NCI-H510A (cell line): ENCODE measurements around the gene SCP2.

Experiments used
- DNase-seq: peaks from one replicate; lab custom pipeline; 2025; lab: John Stamatoyannopoulos, UW

Gene SCP2, protein sequence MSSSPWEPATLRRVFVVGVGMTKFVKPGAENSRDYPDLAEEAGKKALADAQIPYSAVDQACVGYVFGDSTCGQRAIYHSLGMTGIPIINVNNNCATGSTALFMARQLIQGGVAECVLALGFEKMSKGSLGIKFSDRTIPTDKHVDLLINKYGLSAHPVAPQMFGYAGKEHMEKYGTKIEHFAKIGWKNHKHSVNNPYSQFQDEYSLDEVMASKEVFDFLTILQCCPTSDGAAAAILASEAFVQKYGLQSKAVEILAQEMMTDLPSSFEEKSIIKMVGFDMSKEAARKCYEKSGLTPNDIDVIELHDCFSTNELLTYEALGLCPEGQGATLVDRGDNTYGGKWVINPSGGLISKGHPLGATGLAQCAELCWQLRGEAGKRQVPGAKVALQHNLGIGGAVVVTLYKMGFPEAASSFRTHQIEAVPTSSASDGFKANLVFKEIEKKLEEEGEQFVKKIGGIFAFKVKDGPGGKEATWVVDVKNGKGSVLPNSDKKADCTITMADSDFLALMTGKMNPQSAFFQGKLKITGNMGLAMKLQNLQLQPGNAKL

DNA sequence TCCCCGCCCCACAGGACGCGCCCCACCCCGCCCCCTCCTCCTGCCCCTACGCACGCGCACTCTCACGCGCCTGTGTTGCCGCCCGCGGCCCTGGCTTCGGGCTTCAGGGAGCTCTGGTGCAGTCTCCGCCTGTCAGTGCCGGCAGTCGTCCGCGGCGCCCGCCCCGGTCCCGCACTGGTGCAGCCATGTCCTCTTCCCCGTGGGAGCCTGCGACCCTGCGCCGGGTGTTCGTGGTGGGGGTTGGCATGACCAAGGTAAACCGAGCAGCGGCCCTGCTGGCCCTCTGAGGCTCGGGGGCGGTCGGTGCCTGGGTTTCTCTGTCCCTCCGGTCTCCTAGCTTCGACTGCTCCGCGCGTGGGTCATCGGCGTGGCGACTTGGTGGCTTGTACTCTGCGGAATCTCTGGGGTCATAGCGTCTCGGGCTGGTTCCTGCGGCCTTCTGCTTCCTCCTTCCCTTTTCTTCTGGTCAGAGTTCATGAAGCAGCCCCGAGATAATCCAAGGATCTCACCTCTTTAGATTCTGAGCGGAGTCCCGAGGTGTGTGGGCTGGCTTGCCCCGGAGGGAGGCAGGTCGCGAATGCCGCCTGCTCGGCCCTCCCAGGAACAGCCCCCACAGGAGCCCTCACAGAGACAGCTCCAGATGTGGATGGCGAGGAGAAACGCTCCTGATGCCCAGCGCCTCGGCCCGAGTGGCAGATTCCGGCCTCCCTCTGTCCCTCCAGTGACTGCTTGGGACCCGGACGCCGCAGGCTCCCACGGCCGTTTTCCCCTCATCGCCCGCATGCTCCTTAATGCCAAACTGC, at the start of gene SCP2:
Gene SCP2 (plus strand): TSS at position 65 of the 803 bp plus-strand sequence. CDS start 121 bp downstream, at position 186.
- DNase-seq: peak; percentile 55

DNA sequence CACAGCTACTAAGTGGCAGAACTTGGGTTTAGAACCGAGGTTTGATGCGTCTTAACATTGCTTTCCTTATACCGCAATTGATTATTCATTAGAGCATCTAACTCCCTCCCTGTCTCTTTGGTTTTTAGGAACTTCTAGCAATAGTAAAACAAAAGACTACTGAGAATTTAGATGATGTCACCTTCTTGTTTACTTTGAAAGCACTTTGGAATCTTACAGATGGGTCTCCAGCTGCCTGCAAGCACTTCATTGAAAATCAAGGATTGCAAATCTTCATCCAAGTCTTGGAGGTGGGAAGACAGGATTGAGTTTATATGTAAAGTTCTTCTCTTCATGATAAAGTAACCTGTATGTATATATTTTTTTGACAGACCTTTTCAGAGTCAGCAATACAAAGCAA, 49.5 kb upstream of the SCP2 start:
- DNase-seq: no peak

DNA sequence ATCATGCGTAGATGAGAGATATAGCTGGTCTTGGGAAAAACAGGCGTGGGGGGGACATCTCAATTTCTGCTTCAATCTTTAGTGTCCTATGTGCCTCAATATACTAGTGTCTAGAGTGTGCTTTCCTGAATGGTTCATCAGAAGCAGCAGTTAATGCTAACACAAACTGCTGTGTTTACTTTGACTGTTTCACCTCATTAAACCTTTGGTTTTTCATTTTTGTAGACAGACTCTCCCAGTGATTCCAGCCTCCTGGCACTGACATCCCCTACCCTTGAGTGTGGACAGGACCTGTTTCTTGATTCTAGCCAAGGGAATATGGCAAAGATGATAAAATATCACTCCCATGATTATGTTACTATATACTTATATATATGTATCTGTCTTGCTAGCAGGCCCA, 46.9 kb upstream of the SCP2 start:
- DNase-seq: no peak

DNA sequence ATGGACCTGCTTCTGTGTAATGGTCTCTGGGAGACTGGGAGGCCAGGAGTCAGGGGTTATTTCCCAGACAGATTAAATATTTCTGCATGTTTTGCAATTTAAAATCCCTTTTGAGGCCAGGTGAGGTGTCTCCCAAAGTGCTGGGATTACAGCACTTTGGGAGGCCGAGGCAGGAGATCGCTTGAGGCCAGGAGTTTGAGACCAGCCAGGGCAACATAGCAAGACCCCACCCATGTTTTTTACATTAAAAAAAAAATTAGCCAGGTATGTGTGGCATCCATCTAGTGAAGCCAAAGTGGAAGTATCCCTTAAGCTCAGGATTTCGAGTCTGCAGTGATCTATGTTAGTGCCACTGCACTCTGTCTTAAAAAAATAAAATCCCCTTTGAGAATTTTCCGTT, 39.6 kb upstream of the SCP2 start:
- DNase-seq: no peak

DNA sequence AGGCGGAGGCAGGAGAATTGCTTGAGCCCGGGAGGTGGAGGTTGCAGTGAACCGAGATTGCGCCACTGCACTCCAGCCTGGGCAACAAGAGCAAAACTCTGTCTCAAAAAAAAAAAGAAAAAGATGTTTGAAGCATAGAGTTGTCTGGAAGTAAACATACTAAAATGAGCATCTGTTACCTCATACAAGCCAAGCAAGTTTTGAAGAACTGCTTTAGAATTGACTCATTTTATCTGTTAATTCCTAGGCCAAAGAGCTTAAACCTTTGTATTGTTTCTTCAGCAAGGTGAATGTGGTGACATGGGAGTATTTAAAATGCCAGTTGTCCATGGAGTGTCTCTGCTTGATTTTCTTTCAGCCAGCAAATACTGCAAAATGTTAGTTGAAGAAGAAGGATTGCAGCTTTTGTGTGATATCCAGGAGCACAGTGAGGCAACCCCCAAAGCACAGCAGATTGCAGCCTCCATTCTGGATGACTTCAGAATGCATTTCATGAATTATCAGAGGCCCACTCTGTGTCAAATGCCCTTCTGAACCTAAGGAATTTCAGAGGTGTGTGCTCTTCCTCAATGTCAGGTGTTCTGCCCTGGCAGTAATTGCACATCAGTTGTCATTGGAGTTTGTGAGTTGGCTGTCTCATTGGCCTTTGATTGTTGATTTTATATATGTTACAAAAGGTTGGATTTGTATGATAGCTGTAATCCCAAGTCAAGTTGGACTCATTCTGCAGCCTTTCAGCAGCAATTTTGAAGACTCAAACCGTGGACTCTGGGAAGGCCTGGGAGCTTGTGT, 34.5 kb upstream of the SCP2 start:
- no peak for DNase-seq

DNA sequence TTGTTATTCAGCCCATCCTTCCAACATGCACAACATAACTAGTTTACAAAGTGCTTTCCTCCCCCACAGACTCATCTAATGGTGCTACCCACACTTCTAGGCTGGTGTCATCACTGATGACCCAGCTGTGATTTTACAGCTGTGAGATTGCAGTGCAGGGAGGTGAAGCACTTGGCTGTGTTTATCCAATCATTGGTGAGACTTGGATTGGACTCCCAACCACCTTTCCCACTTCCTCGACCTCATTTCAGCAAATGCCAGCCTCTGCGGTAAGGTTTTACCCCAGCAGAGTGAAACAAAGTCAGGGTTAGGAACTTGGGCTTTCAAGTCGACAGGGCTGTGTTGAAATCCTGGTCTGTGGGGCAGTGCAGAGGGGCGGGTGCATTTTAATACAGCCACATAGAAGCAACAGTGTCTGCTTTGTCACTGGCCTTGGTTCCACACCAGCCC, 27.6 kb upstream of the SCP2 start:
- DNase-seq: no peak

DNA sequence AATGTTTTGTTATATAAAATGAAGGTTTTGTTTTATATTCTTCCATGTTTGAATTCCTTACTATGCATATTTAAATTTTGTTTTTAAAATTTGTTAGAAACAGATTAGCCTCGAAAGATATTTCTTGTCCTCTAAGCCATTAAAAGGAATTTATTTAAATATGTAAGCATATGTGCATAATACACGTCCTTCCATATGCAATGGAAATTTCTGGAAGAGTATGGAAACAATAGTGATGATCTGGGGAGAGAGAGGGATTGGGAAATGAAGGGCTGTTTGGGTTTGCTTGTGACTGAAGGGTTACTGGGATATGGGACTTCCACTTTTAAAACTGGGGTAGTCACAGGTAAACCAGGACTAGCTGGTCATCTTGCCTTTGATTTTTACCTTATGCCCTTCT, 26.7 kb upstream of the SCP2 start:
- no peak for DNase-seq

DNA sequence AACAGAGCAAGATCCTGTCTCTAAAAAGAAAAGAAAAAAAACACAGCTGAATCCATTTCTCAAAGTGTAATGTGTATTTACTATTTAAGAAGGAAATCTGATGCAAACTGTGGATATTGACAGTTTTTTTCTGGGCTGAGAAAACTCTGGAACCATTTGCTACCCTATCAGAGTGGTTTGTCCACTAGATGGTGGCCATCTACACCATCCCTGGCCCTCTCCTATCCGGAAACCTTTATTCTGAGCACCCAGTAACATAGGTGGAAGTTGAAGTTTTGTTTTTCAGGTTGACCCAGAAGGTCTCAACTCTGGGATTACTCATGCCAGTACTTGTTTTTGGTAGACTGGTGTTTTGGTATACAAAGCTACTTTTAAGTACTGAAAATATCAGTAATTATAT, 25.7 kb upstream of the SCP2 start:
- DNase-seq: no peak

DNA sequence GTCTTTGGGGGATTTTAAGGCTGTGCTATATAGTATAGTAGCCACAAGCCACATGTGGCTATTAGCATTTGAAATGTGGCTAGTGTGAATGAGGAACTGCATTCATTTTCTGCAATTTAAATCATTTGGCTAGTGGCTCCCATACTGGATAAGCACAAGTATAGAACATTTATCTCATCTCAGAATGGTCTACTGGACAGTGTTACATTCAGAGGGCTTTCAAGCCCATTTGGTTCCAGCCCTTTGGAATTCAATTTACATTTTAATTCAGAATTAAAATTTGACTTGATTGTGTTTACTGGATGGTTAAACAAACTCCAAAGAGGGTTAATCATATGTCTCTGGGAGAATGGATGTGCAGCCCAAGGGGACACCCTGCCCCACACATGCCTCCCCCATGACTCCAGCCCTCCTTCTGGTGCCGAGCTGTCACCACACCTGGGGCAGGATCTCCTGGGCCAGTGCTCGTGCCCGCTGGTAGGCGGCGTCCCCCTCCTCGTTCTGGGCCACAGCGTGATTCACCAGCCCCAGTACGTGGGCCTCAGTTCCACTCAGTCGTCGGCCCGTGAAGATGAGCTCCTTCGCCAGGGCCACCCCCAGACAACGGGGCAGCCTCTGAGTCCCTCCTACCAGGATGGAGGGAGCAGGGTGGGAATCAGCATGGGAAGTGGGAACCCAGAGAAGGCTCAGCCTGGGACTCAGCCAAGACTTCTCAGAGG, 22.7 kb upstream of the SCP2 start:
- DNase-seq: no peak

DNA sequence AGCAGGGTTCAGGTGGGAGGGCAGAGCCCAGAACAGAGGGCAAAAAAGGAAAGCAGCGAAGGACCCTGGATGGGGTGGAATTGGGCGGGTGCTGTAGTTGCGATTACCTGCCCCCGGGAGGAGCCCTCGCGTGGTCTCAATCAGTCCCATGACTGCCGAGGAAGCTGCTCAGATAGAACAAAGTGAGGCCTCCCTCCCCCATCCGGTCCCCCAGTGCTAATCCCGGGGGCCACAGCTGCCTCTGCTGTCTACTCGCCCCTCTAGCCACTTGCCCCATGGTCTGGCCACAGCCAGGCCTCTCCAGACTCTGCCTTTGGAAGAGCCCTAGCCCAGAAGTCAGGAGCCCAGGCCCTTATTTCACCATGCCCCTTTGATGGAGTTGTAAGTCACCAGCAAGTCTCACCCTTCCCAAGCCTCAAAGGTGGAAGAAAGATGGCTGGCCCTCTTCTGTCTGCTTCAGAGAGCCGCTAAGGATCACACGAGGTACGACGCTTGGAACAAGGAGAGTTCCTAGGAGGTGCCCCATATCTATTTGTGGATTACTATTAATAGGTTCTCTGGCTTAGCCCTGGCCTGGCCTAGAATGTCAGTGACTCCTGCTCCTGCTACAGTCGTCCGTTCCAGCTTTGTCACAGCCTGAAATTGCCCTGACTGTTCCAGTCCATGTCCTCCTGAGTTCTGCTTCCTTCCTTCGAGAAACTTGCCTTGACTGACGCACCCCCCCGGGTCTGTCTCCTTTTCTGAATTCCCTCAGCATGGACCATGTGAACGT, 22.0 kb upstream of the SCP2 start:
- no peak for DNase-seq

DNA sequence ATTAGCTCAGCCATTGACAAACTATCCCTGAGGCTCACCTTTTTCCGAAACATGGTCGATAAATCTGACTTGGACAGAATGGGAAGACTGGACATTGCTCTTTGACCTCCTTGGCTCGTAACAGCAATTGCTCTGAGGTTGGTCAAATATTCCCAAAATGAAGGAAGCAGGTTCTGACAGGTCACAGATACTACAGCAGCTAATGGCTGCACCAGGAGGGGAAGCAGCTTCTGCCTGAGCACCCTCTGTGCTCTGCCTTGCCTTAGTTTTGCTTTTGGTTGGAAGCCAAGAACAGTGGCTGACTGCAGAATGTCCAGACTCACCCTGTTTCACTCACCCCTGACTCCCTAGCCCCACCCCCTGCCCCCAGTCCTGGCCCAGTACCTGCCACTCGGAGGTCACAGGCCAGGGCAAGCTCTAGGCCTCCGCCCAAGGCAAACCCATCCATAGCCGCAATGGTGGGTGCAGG, 20.9 kb upstream of the SCP2 start:
- no peak for DNase-seq

DNA sequence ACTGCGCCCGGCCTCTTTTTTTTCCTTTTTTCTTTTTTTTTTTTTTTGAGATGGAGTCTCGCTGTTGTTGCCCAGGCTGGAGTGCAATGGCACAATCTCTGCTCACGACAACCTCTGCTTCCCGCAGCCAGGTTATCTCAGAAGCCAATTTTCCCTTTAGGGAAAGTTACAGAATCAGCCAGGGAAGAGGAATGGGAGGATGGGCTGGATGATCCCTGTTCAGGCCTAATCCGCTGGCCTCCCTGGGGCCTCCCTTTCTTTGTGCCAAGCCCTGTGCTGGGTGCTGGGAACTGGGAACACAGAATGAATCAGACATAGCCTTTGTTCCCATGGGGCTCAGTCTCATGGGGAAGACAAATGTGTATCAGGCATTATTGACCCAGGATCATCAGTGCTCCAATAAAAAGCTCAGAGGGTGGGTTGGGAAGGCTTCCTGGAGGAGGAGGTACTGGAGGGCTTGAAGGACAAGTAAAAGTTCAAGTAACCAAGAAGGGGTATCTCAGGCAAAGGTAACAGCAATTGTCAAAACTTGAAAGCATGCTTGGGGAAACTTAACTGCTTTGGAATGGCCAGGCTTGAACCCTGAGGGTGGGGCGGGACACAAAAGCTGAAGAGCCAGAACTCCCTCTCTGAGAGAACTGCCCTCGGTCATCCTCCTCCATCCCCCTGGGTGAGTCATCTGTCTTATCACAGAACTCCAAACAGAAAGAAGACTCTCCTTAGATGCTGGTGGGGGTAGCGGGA, 19.8 kb upstream of the SCP2 start:
- DNase-seq: no peak

DNA sequence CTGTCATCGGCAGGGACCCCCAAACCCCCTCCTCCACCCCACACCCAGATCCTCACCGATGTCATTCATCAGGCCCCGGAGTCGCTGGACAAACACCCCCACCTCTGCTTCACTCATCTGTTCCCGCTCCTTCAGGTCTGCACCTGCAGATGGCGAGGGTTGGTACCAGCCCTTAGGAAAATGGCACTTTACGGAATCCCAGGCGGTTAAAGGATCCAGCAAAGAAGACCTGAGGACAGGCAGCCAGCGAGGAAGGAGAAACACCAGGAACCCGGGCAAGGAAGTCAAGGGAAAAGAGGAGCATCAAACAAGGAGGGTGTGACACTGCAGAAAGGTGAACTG, 19.3 kb upstream of the SCP2 start:
- DNase-seq: no peak

DNA sequence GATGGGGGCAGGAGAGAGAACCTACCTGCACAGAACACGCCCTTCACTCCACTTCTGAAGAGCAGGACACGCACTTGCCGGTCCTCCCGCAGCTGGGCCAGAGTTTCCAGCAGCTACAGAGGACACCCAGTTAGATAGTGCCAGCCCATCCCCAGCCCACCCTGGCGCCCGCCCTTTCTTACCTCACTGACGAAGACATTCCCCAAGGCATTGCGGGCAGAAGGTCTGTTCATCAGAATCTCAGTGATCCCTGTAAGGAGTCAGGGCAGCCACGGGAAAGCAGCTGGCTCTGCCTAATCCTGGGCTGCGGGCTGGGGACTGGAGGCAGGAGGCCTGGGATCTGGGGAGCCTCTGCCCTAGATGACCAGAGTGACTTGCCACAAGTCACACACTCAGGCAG, 15.5 kb upstream of the SCP2 start:
- DNase-seq: no peak

DNA sequence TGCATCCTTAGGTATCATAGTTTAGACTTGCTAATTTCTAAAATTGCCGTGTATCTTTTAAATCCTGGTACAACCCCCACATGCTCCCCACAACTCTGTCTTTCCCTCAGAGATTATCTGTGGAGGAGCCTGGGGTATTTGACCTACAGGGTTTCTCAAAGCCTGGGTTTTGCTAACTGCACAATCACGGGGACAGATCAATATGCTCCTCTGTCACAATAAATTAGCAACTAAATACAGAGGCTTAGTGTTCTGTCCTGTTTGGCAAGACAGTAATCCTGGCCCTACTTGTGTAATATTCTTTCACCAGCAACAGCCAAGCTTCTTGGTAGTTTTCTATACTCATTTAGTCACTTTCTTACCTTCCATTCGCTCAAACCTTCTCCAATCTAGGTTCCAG, 14.1 kb upstream of the SCP2 start:
- no peak for DNase-seq

DNA sequence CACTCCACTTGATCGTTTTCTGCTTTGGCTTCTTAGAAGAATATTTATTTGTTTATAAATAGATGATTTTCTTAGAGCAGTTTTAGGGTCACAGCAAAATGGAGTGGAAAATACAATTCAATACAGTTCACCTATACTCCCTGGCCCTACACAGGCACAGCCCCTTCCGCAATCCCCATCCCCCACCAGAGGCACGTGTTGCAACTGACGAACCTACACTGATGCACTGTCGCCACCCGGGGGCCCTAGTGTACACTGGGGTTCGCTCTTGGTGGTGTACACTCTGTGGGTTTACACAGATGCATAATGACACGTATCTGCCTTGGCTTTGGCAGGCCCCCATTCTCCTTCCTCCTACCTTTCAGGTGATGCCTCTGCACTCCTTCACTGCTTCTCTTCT, 13.5 kb upstream of the SCP2 start:
- DNase-seq: no peak

DNA sequence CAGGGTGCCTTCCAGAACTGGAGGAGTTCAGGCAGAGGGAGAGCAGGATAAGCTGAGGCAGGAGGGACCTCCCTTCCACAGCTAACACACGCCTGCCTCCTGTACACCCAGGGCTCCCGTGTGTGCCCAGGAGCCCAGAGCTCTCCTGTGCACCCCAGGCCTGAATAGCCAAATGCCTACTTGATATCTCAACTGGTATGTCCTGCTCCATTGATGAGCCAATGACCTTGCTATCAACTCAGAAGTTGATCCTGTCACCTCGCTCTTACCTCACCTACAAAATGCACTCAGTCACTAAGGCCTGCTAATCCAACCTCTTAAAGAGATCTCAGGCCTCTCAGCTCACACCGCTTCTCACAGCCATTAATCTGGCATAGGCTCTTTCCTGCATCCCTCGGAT, 12.6 kb upstream of the SCP2 start:
- DNase-seq: no peak

DNA sequence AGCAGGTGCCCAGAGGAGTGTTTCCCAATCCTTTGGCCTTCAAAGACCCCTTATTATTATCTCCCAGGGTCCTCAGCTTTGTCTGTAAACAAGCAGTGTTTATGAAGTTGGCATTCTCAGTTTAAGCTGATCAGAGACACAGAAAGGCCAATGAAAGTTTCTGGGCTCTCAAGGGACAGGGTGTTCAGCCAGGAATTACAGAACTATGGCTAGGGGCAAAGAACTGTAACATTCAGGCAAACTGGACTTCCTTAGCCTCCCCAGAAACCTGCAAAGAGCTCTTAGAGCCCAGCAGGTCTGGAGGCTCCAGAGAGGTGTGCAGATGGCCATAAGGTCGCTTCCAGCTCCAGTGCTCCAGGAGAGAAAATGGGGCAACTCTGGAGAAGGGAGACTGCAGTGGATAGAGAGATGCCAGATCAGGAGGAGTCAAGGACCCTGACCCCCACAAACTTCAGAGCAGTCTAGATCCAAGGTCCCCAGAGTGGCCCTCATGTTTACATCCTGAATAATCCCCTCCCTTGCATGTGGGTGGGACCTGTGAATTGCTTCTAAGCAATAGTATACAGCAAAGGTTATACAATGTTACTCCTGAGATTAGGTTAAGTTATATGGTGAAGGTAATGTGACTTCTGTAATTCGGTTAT, 11.7 kb upstream of the SCP2 start:
- no peak for DNase-seq

DNA sequence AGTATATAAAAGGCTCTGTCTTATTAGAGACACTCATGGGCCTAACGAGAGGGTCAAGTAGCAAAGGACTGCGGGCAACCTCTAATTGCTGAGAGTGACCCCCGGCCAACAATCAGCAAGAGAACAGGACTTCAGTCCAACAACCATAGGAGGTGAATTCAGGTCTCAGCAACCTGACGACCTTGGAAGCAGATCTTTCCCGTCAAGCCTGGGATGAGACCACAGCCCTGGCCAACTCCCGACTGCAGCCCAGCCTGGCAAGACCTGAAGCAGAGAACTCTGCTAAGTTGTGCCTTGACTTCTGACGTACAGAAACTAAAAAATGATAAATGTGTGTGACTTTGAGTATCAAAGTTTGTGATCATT, 11.2 kb upstream of the SCP2 start:
- DNase-seq: no peak
